ENCODE measurements around the gene BTRC.

BTRC gene

GRCh38 chr10:101529207-101529606 is 175.2 kb downstream of the BTRC start:
- TF ChIP-seq ZC3H10 (CRISPR knock-in tag; IDR thresholded peaks at IDR 0.05) (no peak), ISL1 (CRISPR knock-in tag; IDR thresholded peaks at IDR 0.05) (no peak), ARNTL (CRISPR knock-in tag; IDR thresholded peaks at IDR 0.05; ENCODE audit: borderline replicate concordance, low read depth) (no peak), ZFP3 (CRISPR knock-in tag; IDR thresholded peaks at IDR 0.05) (no peak), RARB (CRISPR knock-in tag; IDR thresholded peaks at IDR 0.05) (no peak), OSR1 (CRISPR knock-in tag; IDR thresholded peaks at IDR 0.05) (no peak)
- no peak for ATAC-seq

DNA sequence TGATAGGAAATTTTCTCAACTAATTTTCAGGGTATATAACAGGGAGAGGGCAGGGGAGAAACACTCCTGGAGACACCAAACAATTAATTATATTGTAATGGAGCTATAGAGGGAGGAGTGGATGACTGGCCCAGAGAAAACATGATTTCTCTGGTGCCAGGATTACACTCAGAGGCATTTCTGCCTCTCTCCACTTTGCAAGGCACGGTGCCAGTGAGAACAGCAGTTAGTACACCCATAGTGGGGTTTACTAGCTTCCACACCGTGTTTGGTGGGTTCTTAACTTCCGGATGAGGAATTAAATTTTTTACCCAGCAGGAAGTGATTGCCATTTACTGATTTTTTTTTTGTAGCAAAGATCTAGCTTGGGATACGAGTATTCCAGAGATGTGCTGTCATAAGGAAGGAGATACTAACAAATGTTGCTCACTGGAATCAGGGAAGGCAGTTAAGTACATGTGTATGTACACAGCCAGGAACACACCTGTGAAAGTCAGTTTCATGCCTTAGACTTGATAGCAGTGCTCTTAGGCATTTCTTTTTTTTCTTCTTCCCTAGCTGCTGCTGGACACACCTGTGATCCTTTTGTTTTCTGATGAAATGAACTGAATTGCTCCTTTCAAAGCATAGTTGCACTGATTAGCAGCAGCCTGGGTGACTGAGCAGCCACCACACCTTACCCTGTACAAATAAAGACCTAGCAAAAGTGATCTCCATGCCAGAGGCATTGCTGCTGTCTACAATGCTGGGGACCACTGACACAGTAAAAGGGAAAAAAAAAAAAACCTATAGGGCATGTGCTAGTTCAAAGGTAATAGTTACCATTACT is 176.0 kb downstream of the BTRC start:
- TF ChIP-seq TSHZ2 (CRISPR knock-in tag; IDR thresholded peaks at IDR 0.05) (no peak), SNAI2 (CRISPR knock-in tag; IDR thresholded peaks at IDR 0.05) (no peak), CREB5 (CRISPR knock-in tag; IDR thresholded peaks at IDR 0.05; ENCODE audit: low read depth) (no peak), CSDC2 (CRISPR knock-in tag; IDR thresholded peaks at IDR 0.05) (no peak), TCF4 (CRISPR knock-in tag; IDR thresholded peaks at IDR 0.05; ENCODE audit: borderline replicate concordance) (no peak)
- TF ChIP-seq, protein P1, sequence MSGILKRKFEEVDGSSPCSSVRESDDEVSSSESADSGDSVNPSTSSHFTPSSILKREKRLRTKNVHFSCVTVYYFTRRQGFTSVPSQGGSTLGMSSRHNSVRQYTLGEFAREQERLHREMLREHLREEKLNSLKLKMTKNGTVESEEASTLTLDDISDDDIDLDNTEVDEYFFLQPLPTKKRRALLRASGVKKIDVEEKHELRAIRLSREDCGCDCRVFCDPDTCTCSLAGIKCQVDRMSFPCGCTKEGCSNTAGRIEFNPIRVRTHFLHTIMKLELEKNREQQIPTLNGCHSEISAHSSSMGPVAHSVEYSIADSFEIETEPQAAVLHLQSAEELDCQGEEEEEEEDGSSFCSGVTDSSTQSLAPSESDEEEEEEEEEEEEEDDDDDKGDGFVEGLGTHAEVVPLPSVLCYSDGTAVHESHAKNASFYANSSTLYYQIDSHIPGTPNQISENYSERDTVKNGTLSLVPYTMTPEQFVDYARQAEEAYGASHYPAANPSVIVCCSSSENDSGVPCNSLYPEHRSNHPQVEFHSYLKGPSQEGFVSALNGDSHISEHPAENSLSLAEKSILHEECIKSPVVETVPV (CRISPR knock-in tag; IDR thresholded peaks at IDR 0.05), result no peak
- ATAC-seq, result no peak

DNA sequence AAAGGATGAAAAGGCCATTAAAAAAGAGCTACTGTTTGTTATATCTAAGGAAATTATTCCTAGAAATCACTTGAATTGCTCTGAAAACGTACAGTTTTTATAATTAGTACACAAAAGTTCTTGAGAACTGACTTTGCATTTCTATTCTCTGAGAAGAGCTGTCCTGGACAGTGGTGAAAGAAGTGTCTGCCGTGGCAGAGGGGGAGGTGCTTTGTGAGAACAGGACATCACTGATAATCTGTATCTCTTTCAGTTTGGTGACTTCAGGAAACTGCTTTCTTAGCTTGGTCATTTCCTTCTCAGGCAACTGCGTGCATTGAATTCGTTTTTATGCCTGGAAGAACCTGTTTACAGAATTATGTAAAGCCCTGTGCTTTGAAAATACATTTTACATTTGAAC is 182.0 kb downstream of the BTRC start:
- TF ChIP-seq SNAI2 (CRISPR knock-in tag; IDR thresholded peaks at IDR 0.05), result no peak
- TF ChIP-seq TCF4 (CRISPR knock-in tag; IDR thresholded peaks at IDR 0.05; ENCODE audit: borderline replicate concordance), result no peak
- no peak for TF ChIP-seq POU6F1 (CRISPR knock-in tag; IDR thresholded peaks at IDR 0.05; ENCODE audit: borderline replicate concordance, low read depth)
- no peak for TF ChIP-seq ISL1 (CRISPR knock-in tag; IDR thresholded peaks at IDR 0.05)
- no peak for ATAC-seq

- TF ChIP-seq ZNF8 (CRISPR knock-in tag; IDR thresholded peaks at IDR 0.05), result no peak
- TF ChIP-seq SNAI2 (CRISPR knock-in tag; IDR thresholded peaks at IDR 0.05), result no peak
- no peak for TF ChIP-seq TCF4 (CRISPR knock-in tag; IDR thresholded peaks at IDR 0.05; ENCODE audit: borderline replicate concordance)
- no peak for TF ChIP-seq BACH2 (CRISPR knock-in tag; IDR thresholded peaks at IDR 0.05; ENCODE audit: borderline replicate concordance)
- no peak for TF ChIP-seq ISL1 (CRISPR knock-in tag; IDR thresholded peaks at IDR 0.05)
- TF ChIP-seq PPARA (CRISPR knock-in tag; IDR thresholded peaks at IDR 0.05; ENCODE audit: borderline replicate concordance), result no peak
- TF ChIP-seq ZFP30 (CRISPR knock-in tag; IDR thresholded peaks at IDR 0.05), result no peak
- no peak for TF ChIP-seq ARNTL (CRISPR knock-in tag; IDR thresholded peaks at IDR 0.05; ENCODE audit: borderline replicate concordance, low read depth)
- TF ChIP-seq CREB5 (CRISPR knock-in tag; IDR thresholded peaks at IDR 0.05; ENCODE audit: low read depth), result no peak
- no peak for TF ChIP-seq ZC3H10 (CRISPR knock-in tag; IDR thresholded peaks at IDR 0.05)
- no peak for TF ChIP-seq RARB (CRISPR knock-in tag; IDR thresholded peaks at IDR 0.05)
- TF ChIP-seq, protein P2, sequence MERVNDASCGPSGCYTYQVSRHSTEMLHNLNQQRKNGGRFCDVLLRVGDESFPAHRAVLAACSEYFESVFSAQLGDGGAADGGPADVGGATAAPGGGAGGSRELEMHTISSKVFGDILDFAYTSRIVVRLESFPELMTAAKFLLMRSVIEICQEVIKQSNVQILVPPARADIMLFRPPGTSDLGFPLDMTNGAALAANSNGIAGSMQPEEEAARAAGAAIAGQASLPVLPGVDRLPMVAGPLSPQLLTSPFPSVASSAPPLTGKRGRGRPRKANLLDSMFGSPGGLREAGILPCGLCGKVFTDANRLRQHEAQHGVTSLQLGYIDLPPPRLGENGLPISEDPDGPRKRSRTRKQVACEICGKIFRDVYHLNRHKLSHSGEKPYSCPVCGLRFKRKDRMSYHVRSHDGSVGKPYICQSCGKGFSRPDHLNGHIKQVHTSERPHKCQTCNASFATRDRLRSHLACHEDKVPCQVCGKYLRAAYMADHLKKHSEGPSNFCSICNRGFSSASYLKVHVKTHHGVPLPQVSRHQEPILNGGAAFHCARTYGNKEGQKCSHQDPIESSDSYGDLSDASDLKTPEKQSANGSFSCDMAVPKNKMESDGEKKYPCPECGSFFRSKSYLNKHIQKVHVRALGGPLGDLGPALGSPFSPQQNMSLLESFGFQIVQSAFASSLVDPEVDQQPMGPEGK (CRISPR knock-in tag; IDR thresholded peaks at IDR 0.05; ENCODE audit: borderline replicate concordance), result no peak
- no peak for TF ChIP-seq ESRRG (CRISPR knock-in tag; IDR thresholded peaks at IDR 0.05)
- ATAC-seq, result peak; percentile 54; the same call in 2 of the 3 replicates
Observed at GRCh38 chr10:101536800-101537199, 182.8 kb downstream of the BTRC start.
